ENCODE data around the gene TOMM7. TPM values are rescaled to one million over a fixed set of nuclear protein-coding genes. Genes with fewer than 3 reads are reported as not detected.

TOMM7 gene
- total RNA-seq, 1 experiment from 2014 or later = 1,169 TPM

- no peak for DNase-seq (ENCODE audit: low read depth, low spot score)
- in situ Hi-C loops (cut with HindIII; ENCODE audit: low pct_unique_long_range_greater_than_20kb, low sequenced_read_pairs) = no loop called here
These were observed 51.3 kb downstream of the TOMM7 start for GRCh38 chr7:22771194-22771871.

GRCh38 chr7:22765609-22766008 lies 57.0 kb downstream of the TOMM7 start:
- DNase-seq (ENCODE audit: low read depth, low spot score) = no peak
- in situ Hi-C loops (cut with HindIII; ENCODE audit: low pct_unique_long_range_greater_than_20kb, low sequenced_read_pairs) = no loop called here

Small RNAs within 50 kb of the gene (small RNA-seq; reads per million reads assigned to genes)
- 812 to 8,942 reads per million in 2 experiments for gene SNORD93

Other genes starting within 250 kb of the TOMM7 start
- 20.5 and 27.7 TPM in 2 replicates for gene IL6, start 95.6 kb downstream of the TOMM7 start, total RNA-seq (2014; rRNA removed; shearing (Covaris generic))
- 136 and 140 TPM in 2 replicates for gene HYCC1, start 191.3 kb upstream of the TOMM7 start, total RNA-seq (2014; rRNA removed; shearing (Covaris generic))